WTC11 (cell line): ENCODE data around the gene AR.

ENCODE experiments used
- CREM ChIP-seq: sonication (generic); formaldehyde crosslinking; IDR thresholded peaks from 2 replicates; pipeline ENCODE4 v1.8.1; 2022; ENCODE audit warnings: mild to moderate bottlenecking, missing genetic modification reagents, moderate library complexity
- E2F4 ChIP-seq: sonication (generic); formaldehyde crosslinking; IDR thresholded peaks from 2 replicates; pipeline ENCODE4 v1.8.1; 2022; ENCODE audit warnings: low read depth, mild to moderate bottlenecking, moderate library complexity, missing genetic modification reagents, borderline replicate concordance
- FOXP1 ChIP-seq: sonication (generic); formaldehyde crosslinking; IDR thresholded peaks from 2 replicates; pipeline ENCODE4 v1.8.0; 2022; ENCODE audit warnings: missing genetic modification reagents, mild to moderate bottlenecking, moderate library complexity, borderline replicate concordance
- KAT7 ChIP-seq: sonication (generic); formaldehyde crosslinking; IDR thresholded peaks from 2 replicates; pipeline ENCODE4 v1.8.1; 2023; ENCODE audit warnings: missing genetic modification reagents, mild to moderate bottlenecking, borderline replicate concordance
- PRDM15 ChIP-seq: sonication (generic); formaldehyde crosslinking; IDR thresholded peaks from 2 replicates; pipeline ENCODE4 v1.8.0; 2022; ENCODE audit warnings: missing genetic modification reagents
- SMAD4 ChIP-seq: sonication (generic); formaldehyde crosslinking; IDR thresholded peaks from 2 replicates; pipeline ENCODE4 v1.8.0; 2022; ENCODE audit warnings: mild to moderate bottlenecking, missing genetic modification reagents
- SOX15 ChIP-seq: fragments of 250-450 bp; sonication (Bioruptor Pico); IDR thresholded peaks from 2 replicates; pipeline ENCODE4 v1.9.0; 2021; ENCODE audit warnings: mild to moderate bottlenecking
- TP53 ChIP-seq: sonication (generic); formaldehyde crosslinking; IDR thresholded peaks from 2 replicates; pipeline ENCODE4 v1.8.1; 2023; ENCODE audit warnings: mild to moderate bottlenecking, missing genetic modification reagents
- TF ChIP-seq, protein P1 (sequence below): fragments of 200-600 bp; IDR thresholded peaks from 2 replicates; pipeline ENCODE4 v1.8.0; 2022; ENCODE audit warnings: antibody characterized with exemption
- TF ChIP-seq, protein P2 (sequence below): sonication (generic); formaldehyde crosslinking; IDR thresholded peaks from 2 replicates; pipeline ENCODE4 v1.8.1; 2023; ENCODE audit warnings: mild to moderate bottlenecking, missing genetic modification reagents, moderate library complexity

DNA sequence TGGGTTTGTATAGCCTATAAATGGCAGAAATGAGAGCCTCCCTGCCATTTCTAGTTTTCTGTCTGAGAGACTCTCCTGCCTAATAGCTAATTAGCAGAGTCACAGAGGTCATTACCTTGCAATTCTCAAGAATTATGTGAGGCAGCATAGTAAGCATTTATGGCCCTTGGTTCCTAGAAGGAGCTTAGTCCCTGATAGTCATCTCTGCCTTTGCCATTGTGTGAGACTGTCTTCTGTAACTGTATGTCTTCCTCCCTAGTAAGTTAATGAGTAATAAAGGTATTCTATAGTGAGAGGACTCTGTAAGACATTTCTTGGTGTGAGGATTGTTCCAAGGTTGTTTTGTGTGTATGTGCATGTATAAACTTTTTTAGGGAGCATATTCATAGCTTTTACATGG, 108.7 kb downstream of the AR start:
- TF ChIP-seq PRDM15 (CRISPR knock-in tag) (no peak), CREM (CRISPR knock-in tag) (no peak), KAT7 (CRISPR knock-in tag) (no peak), TP53 (CRISPR knock-in tag) (no peak), SMAD4 (CRISPR knock-in tag) (no peak), FOXP1 (no peak), E2F4 (CRISPR knock-in tag) (no peak), SOX15 (CRISPR knock-in tag) (no peak)
- TF ChIP-seq, protein P1, sequence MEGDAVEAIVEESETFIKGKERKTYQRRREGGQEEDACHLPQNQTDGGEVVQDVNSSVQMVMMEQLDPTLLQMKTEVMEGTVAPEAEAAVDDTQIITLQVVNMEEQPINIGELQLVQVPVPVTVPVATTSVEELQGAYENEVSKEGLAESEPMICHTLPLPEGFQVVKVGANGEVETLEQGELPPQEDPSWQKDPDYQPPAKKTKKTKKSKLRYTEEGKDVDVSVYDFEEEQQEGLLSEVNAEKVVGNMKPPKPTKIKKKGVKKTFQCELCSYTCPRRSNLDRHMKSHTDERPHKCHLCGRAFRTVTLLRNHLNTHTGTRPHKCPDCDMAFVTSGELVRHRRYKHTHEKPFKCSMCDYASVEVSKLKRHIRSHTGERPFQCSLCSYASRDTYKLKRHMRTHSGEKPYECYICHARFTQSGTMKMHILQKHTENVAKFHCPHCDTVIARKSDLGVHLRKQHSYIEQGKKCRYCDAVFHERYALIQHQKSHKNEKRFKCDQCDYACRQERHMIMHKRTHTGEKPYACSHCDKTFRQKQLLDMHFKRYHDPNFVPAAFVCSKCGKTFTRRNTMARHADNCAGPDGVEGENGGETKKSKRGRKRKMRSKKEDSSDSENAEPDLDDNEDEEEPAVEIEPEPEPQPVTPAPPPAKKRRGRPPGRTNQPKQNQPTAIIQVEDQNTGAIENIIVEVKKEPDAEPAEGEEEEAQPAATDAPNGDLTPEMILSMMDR, result no peak
- TF ChIP-seq, protein P2, sequence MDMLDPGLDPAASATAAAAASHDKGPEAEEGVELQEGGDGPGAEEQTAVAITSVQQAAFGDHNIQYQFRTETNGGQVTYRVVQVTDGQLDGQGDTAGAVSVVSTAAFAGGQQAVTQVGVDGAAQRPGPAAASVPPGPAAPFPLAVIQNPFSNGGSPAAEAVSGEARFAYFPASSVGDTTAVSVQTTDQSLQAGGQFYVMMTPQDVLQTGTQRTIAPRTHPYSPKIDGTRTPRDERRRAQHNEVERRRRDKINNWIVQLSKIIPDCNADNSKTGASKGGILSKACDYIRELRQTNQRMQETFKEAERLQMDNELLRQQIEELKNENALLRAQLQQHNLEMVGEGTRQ, result no peak
